Measurements from ENCODE around the gene POLR3H.

POLR3H gene

DNA sequence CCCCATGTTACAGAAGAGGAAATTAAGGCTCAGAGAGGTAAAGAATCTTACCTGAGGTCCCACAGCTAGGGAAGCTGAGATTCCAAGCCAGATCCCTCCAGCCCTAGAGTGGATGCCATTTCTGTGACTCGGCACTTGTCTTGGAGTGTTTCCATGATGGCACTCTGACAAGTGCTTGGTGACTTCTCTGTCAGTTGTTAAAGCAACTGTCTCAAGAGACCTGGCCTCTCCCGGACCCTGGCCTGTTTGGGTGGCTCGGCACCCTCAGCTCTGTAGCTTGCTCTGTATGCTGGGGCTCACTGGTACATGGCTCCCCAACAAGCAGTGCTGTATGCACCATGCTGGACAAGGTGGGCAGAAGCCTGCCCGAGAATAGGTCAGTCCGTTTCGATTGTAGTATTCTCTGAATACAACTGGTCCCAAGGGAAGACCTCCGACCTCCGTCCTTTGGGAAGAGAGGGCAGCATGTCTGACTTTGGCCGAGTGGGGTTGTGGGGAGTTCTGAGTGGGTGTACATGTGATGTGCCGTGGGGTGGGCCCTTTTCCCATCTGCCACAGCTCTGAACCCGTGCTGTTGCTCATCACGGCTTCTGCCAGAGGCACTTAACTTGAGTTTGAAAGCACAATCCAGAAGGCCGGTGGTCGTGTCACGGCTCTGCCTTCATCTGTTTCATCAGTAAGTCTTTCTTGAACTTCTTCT lies 63.0 kb downstream of the POLR3H start:
- DNase-seq, result no peak

DNA sequence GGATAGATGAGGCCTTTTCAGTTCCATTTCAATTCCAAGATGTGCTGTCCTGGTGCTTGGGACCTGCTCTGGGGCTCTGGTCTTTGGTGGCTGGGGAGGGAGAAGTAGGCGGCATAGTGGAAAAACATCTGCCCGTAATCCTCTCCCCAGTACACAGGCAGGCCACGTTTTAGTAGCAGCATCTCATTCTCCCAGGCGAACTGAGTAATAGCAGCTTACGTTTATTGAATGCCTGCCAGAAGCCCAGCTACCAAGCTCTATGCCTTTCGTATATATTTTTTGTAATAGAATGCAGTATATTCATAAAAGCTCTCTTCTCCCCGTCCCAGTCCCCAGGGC lies 63.9 kb downstream of the POLR3H start:
- DNase-seq, result no peak

DNA sequence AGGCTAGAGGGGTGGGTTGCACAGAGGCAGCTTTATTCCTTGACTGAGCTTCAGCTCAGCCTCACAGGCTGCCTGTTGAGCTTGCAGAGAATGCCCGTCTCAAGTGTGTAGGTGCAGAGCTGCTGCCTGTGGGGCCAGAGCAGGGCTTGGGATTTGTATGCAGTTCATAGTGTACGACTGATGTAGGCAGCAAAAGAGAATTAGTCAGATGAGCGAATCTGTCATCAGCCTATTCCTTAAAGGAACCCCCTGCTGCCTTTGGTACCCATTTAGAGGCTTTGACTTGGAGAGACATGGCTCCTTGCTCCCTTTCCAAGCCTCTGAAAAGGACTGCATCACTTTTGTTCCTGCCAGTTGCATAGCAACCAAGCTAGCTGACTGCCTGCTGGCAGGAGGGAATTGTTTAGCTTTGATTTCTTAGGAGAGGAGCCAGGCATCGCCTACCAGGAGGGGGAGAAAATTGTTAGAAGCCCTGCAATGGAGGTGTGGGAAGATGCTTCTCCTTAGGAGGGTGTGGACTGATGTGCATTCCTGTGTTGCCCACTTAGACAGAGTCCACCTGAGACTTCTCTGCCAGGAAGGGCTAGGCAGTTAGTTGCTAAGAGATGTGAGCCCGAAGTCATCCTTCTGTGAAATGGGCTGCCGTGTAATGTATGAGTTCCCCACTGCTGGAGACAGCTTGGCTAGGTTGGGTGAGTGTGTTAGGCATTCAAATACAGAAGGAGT lies 64.4 kb downstream of the POLR3H start:
- DNase-seq, result no peak

DNA sequence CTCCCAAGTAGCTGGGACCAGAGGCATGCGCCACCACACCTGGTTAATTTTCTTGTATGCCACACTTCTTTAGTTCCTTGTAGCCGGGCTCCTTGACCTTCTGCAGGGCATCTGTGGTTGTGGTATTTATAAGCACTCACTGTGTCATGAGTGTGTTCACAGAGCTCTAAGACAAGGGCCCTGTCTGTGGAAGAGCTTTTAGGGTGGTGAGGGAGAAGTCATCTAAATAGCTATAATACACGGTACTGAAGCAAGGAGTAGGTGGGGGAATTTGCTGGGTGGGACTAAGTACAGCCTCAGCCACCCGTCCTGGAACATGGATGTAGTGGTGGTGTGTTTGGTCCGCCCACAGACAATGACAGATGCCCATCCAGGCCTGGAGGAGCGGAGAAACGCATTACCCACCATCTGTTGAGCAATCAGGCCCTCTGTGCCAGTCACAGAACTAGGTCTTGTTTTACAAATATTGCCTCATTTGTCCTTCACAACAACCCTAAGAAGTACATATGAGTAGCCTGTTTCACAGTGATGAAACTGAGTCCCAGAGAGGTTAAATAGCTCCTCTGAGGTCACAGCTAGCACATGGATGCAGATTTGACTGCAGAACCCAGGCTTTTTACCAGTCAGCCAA lies 65.3 kb downstream of the POLR3H start:
- no peak for DNase-seq

DNA sequence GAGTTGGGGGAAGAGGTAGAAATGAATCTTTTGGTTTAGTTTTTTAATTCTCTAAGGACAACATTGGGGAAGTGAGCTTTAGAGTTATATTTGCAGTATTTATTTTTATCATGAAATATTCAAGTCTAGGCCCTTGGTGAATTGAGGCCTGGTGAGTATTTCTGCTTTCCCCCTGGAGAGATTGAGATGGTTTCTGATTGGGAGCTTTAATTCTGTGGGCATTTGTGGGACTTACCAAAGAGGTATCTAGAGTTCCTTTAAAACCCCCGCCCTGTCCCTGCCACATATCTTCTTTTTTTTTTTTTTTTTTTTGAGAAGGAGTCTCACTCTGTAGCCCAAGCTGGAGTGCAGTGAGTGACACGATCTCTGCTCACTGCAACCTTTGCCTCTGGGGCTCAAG lies 65.8 kb downstream of the POLR3H start:
- no peak for DNase-seq

All from hematopoietic multipotent progenitor cell treated with erythropoietin and hydrocortisone succinate and interleukin-3 and kit ligand, for 6 days (in vitro differentiated cells).